DND-41 (cell line): ENCODE results near the gene SLC2A14.
"Not testable (repeated sequence)": the region's sequence is repeated elsewhere in the genome, so short reads cannot be mapped to it uniquely, and the experiment has no call there.

Experiments
- EZH2 ChIP-seq: IDR thresholded peaks from 3 replicates; pipeline ENCODE4 v1.6.1; 2012; ENCODE audit warnings: borderline replicate concordance, low read depth, mild to moderate bottlenecking, moderate library complexity, low read length, inconsistent platforms; ENCODE audit not compliant: severe bottlenecking
- TF ChIP-seq, protein P1 (sequence below): IDR thresholded peaks from 2 replicates; pipeline ENCODE4 v1.5.1; 2012; ENCODE audit warnings: borderline replicate concordance, low read length, moderate library complexity, mild to moderate bottlenecking; ENCODE audit not compliant: poor library complexity, severe bottlenecking; ENCODE audit errors: extremely low read depth

GRCh38 chr12:7797269-7797668, 75.4 kb downstream of the SLC2A14 start:
- TF ChIP-seq, protein P1, sequence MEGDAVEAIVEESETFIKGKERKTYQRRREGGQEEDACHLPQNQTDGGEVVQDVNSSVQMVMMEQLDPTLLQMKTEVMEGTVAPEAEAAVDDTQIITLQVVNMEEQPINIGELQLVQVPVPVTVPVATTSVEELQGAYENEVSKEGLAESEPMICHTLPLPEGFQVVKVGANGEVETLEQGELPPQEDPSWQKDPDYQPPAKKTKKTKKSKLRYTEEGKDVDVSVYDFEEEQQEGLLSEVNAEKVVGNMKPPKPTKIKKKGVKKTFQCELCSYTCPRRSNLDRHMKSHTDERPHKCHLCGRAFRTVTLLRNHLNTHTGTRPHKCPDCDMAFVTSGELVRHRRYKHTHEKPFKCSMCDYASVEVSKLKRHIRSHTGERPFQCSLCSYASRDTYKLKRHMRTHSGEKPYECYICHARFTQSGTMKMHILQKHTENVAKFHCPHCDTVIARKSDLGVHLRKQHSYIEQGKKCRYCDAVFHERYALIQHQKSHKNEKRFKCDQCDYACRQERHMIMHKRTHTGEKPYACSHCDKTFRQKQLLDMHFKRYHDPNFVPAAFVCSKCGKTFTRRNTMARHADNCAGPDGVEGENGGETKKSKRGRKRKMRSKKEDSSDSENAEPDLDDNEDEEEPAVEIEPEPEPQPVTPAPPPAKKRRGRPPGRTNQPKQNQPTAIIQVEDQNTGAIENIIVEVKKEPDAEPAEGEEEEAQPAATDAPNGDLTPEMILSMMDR = not testable (repeated sequence)
- TF ChIP-seq EZH2 = not testable (repeated sequence)
